Neural progenitor cell (in vitro differentiated cells): ENCODE measurements around the gene FOXJ1. TPM values are rescaled to one million over a fixed set of nuclear protein-coding genes. Genes with fewer than 3 reads are reported as not detected.

ENCODE experiments used
- DNase-seq: peaks from one replicate; pipeline ENCODE4 v3.0.0-alpha.2; 2016; ENCODE audit warnings: low spot score
- H2AFZ ChIP-seq: fragments of 200-600 bp; sonication (generic); replicated peaks from 2 replicates; pipeline ENCODE4 v1.6.1; 2016; ENCODE audit warnings: antibody characterized with exemption
- H3F3A ChIP-seq: fragments of 200-600 bp; sonication (generic); 2 replicates; pipeline ENCODE4 v1.6.1; 2016; ENCODE audit warnings: antibody characterized with exemption, low read depth
- H3K27ac ChIP-seq: fragments of 200-600 bp; sonication (generic); 2 replicates; pipeline ENCODE4 v1.5.1; 2016; ENCODE audit warnings: mild to moderate bottlenecking
- H3K27me3 ChIP-seq: fragments of 200-600 bp; sonication (generic); 2 replicates; pipeline ENCODE4 v1.6.1; 2016; ENCODE audit warnings: mild to moderate bottlenecking, moderate library complexity
- H3K36me3 ChIP-seq: fragments of 200-600 bp; sonication (generic); 2 replicates; pipeline ENCODE4 v1.5.1; 2016
- H3K4me1 ChIP-seq: fragments of 200-600 bp; sonication (generic); 2 replicates; pipeline ENCODE4 v1.6.1; 2016; ENCODE audit warnings: mixed run types
- H3K4me2 ChIP-seq: fragments of 200-600 bp; sonication (generic); 2 replicates; pipeline ENCODE4 v1.6.1; 2016
- H3K4me3 ChIP-seq: fragments of 200-600 bp; sonication (generic); 2 replicates; pipeline ENCODE4 v1.5.1; 2016
- H3K79me2 ChIP-seq: fragments of 200-600 bp; sonication (generic); 2 replicates; pipeline ENCODE4 v1.6.1; 2016; ENCODE audit warnings: low read depth
- H3K9ac ChIP-seq: fragments of 200-600 bp; sonication (generic); 2 replicates; pipeline ENCODE4 v1.6.1; 2016
- H3K9me3 ChIP-seq: fragments of 200-600 bp; sonication (generic); 2 replicates; pipeline ENCODE4 v1.5.1; 2016; ENCODE audit warnings: low read depth
- H4K20me1 ChIP-seq: fragments of 200-600 bp; sonication (generic); 2 replicates; pipeline ENCODE4 v1.6.1; 2016; ENCODE audit warnings: low read depth
- H3K27ac Mint-ChIP-seq: 3 replicates; pipeline ENCODE4 v1.8.0; 2021; ENCODE audit warnings: mixed read lengths
- H3K27me3 Mint-ChIP-seq: 2 replicates; pipeline ENCODE4 v1.8.0; 2022; ENCODE audit warnings: low read depth, mild to moderate bottlenecking, inconsistent platforms, moderate library complexity, mixed read lengths; ENCODE audit not compliant: insufficient read depth
- H3K36me3 Mint-ChIP-seq: 3 replicates; pipeline ENCODE4 v1.8.0; 2021; ENCODE audit warnings: mixed read lengths
- H3K4me1 Mint-ChIP-seq: 3 replicates; pipeline ENCODE4 v1.8.0; 2021; ENCODE audit warnings: mixed read lengths
- H3K4me3 Mint-ChIP-seq: 3 replicates; pipeline ENCODE4 v1.8.0; 2021; ENCODE audit warnings: mild to moderate bottlenecking, moderate library complexity, mixed read lengths
- H3K9me3 Mint-ChIP-seq: 3 replicates; pipeline ENCODE4 v1.8.0; 2020; ENCODE audit warnings: mixed read lengths
- CTCF ChIP-seq: fragments of 200-600 bp; sonication (generic); IDR thresholded peaks from 2 replicates; pipeline ENCODE4 v1.5.1; 2017; ENCODE audit warnings: antibody characterized with exemption, mild to moderate bottlenecking
- EZH2 ChIP-seq: fragments of 200-600 bp; sonication (generic); IDR thresholded peaks from 2 replicates; pipeline ENCODE4 v1.6.1; 2017; ENCODE audit warnings: antibody characterized with exemption, mild to moderate bottlenecking, moderate library complexity
- EZH2phosphoT487 ChIP-seq: fragments of 200-600 bp; sonication (generic); IDR thresholded peaks from 2 replicates; pipeline ENCODE4 v1.6.1; 2017; ENCODE audit warnings: antibody characterized with exemption
- total RNA-seq: library from RNA; depleted of rRNA; stranded (reverse); fragments of >200 nt; gene quantifications from 2 replicates; pipeline ENCODE4 v1.2.3, GENCODE V29; 2015; ENCODE audit warnings: low replicate concordance

Gene FOXJ1
- total RNA-seq, 1 donor from 2014 or later, result 0.49 TPM

- Mint-ChIP-seq H3K4me3 (no peak overlapping the region), H3K4me1 (peaks cover 7% of the 10 kb centered on the region), H3K27me3 (peaks cover 2% of the 10 kb centered on the region), H3K27ac (no peak overlapping the region), H3K36me3 (peaks cover 7% of the 10 kb centered on the region), H3K9me3 (no peaks in the 10 kb centered on the region)
- Histone ChIP-seq H3K79me2 (no peaks in the 10 kb centered on the region), H3K36me3 (no peaks in the 10 kb centered on the region), H3K9ac (no peak overlapping the region), H3K4me3 (no peak overlapping the region), H2AFZ (no peak overlapping the region), H3K27ac (no peak overlapping the region), H4K20me1 (no peaks in the 10 kb centered on the region), H3F3A (peaks cover 3% of the 10 kb centered on the region), H3K27me3 (no peaks in the 10 kb centered on the region), H3K9me3 (no peaks in the 10 kb centered on the region), H3K4me1 (peaks cover 22% of the 10 kb centered on the region), H3K4me2 (no peak overlapping the region)
- no peak for TF ChIP-seq EZH2
- no peak for TF ChIP-seq CTCF
- no peak for TF ChIP-seq EZH2phosphoT487
- no peak for DNase-seq
Measured at GRCh38 chr17:76154936-76155845, 14.1 kb upstream of the FOXJ1 start.

GRCh38 chr17:76154292-76154691, 13.2 kb upstream of the FOXJ1 start:
- Mint-ChIP-seq H3K4me1 (peaks cover 7% of the 10 kb centered on the region), H3K9me3 (no peaks in the 10 kb centered on the region), H3K36me3 (peaks cover 10% of the 10 kb centered on the region), H3K27me3 (peaks cover 2% of the 10 kb centered on the region), H3K4me3 (no peak overlapping the region), H3K27ac (no peak overlapping the region)
- Histone ChIP-seq H3K4me3 (no peak overlapping the region), H3F3A (peaks cover 3% of the 10 kb centered on the region), H3K27ac (no peak overlapping the region), H3K9me3 (no peaks in the 10 kb centered on the region), H2AFZ (no peak overlapping the region), H3K79me2 (no peaks in the 10 kb centered on the region), H3K4me1 (peaks cover 22% of the 10 kb centered on the region), H3K4me2 (no peak overlapping the region), H3K27me3 (no peaks in the 10 kb centered on the region), H4K20me1 (no peaks in the 10 kb centered on the region), H3K36me3 (no peaks in the 10 kb centered on the region), H3K9ac (no peak overlapping the region)
- TF ChIP-seq EZH2phosphoT487 (no peak), CTCF (no peak), EZH2 (no peak)
- no peak for DNase-seq

GRCh38 chr17:76153640-76154039, 12.6 kb upstream of the FOXJ1 start:
- Histone ChIP-seq H3K27ac (no peak overlapping the region), H3K4me3 (no peak overlapping the region), H3K79me2 (no peaks in the 10 kb centered on the region), H3K9ac (no peak overlapping the region), H4K20me1 (no peaks in the 10 kb centered on the region), H3K27me3 (no peaks in the 10 kb centered on the region), H3K36me3 (no peaks in the 10 kb centered on the region), H2AFZ (no peak overlapping the region), H3K9me3 (no peaks in the 10 kb centered on the region), H3K4me1 (peaks cover 22% of the 10 kb centered on the region), H3K4me2 (no peak overlapping the region), H3F3A (peaks cover 3% of the 10 kb centered on the region)
- peak; percentile 57 for DNase-seq
- Mint-ChIP-seq H3K4me1 (peaks cover 7% of the 10 kb centered on the region), H3K9me3 (no peaks in the 10 kb centered on the region), H3K27me3 (peaks cover 2% of the 10 kb centered on the region), H3K4me3 (no peak overlapping the region), H3K27ac (peak overlapping the region; percentile 24), H3K36me3 (peaks cover 8% of the 10 kb centered on the region)
- TF ChIP-seq CTCF (peak; percentile 51), EZH2 (no peak)
